Neural progenitor cell (in vitro differentiated cells): ENCODE measurements around the gene TTC27. TPM values are rescaled to one million over a fixed set of nuclear protein-coding genes. Genes with fewer than 3 reads are reported as not detected.
"Not testable (repeated sequence)": the region's sequence is repeated elsewhere in the genome, so short reads cannot be mapped to it uniquely, and the experiment has no call there.

ENCODE experiments used
- DNase-seq: peaks from one replicate; pipeline ENCODE4 v3.0.0-alpha.2; 2016; ENCODE audit warnings: low spot score
- H2AFZ ChIP-seq: fragments of 200-600 bp; sonication (generic); replicated peaks from 2 replicates; pipeline ENCODE4 v1.6.1; 2016; ENCODE audit warnings: antibody characterized with exemption
- H3F3A ChIP-seq: fragments of 200-600 bp; sonication (generic); 2 replicates; pipeline ENCODE4 v1.6.1; 2016; ENCODE audit warnings: antibody characterized with exemption, low read depth
- H3K27ac ChIP-seq: fragments of 200-600 bp; sonication (generic); 2 replicates; pipeline ENCODE4 v1.5.1; 2016; ENCODE audit warnings: mild to moderate bottlenecking
- H3K27me3 ChIP-seq: fragments of 200-600 bp; sonication (generic); 2 replicates; pipeline ENCODE4 v1.6.1; 2016; ENCODE audit warnings: mild to moderate bottlenecking, moderate library complexity
- H3K36me3 ChIP-seq: fragments of 200-600 bp; sonication (generic); 2 replicates; pipeline ENCODE4 v1.5.1; 2016
- H3K4me1 ChIP-seq: fragments of 200-600 bp; sonication (generic); 2 replicates; pipeline ENCODE4 v1.6.1; 2016; ENCODE audit warnings: mixed run types
- H3K4me2 ChIP-seq: fragments of 200-600 bp; sonication (generic); 2 replicates; pipeline ENCODE4 v1.6.1; 2016
- H3K4me3 ChIP-seq: fragments of 200-600 bp; sonication (generic); 2 replicates; pipeline ENCODE4 v1.5.1; 2016
- H3K79me2 ChIP-seq: fragments of 200-600 bp; sonication (generic); 2 replicates; pipeline ENCODE4 v1.6.1; 2016; ENCODE audit warnings: low read depth
- H3K9ac ChIP-seq: fragments of 200-600 bp; sonication (generic); 2 replicates; pipeline ENCODE4 v1.6.1; 2016
- H3K9me3 ChIP-seq: fragments of 200-600 bp; sonication (generic); 2 replicates; pipeline ENCODE4 v1.5.1; 2016; ENCODE audit warnings: low read depth
- H4K20me1 ChIP-seq: fragments of 200-600 bp; sonication (generic); 2 replicates; pipeline ENCODE4 v1.6.1; 2016; ENCODE audit warnings: low read depth
- H3K27ac Mint-ChIP-seq: 3 replicates; pipeline ENCODE4 v1.8.0; 2021; ENCODE audit warnings: mixed read lengths
- H3K27me3 Mint-ChIP-seq: 2 replicates; pipeline ENCODE4 v1.8.0; 2022; ENCODE audit warnings: low read depth, mild to moderate bottlenecking, inconsistent platforms, moderate library complexity, mixed read lengths; ENCODE audit not compliant: insufficient read depth
- H3K36me3 Mint-ChIP-seq: 3 replicates; pipeline ENCODE4 v1.8.0; 2021; ENCODE audit warnings: mixed read lengths
- H3K4me1 Mint-ChIP-seq: 3 replicates; pipeline ENCODE4 v1.8.0; 2021; ENCODE audit warnings: mixed read lengths
- H3K4me3 Mint-ChIP-seq: 3 replicates; pipeline ENCODE4 v1.8.0; 2021; ENCODE audit warnings: mild to moderate bottlenecking, moderate library complexity, mixed read lengths
- H3K9me3 Mint-ChIP-seq: 3 replicates; pipeline ENCODE4 v1.8.0; 2020; ENCODE audit warnings: mixed read lengths
- EZH2 ChIP-seq: fragments of 200-600 bp; sonication (generic); IDR thresholded peaks from 2 replicates; pipeline ENCODE4 v1.6.1; 2017; ENCODE audit warnings: antibody characterized with exemption, mild to moderate bottlenecking, moderate library complexity
- EZH2phosphoT487 ChIP-seq: fragments of 200-600 bp; sonication (generic); IDR thresholded peaks from 2 replicates; pipeline ENCODE4 v1.6.1; 2017; ENCODE audit warnings: antibody characterized with exemption
- total RNA-seq: library from RNA; depleted of rRNA; stranded (reverse); fragments of >200 nt; gene quantifications from 2 replicates; pipeline ENCODE4 v1.2.3, GENCODE V29; 2015; ENCODE audit warnings: low replicate concordance
- TF ChIP-seq, protein P1 (sequence below): fragments of 200-600 bp; sonication (generic); IDR thresholded peaks from 2 replicates; pipeline ENCODE4 v1.5.1; 2017; ENCODE audit warnings: antibody characterized with exemption, mild to moderate bottlenecking

Gene TTC27
- total RNA-seq, 1 donor from 2014 or later: 32.5 TPM

DNA sequence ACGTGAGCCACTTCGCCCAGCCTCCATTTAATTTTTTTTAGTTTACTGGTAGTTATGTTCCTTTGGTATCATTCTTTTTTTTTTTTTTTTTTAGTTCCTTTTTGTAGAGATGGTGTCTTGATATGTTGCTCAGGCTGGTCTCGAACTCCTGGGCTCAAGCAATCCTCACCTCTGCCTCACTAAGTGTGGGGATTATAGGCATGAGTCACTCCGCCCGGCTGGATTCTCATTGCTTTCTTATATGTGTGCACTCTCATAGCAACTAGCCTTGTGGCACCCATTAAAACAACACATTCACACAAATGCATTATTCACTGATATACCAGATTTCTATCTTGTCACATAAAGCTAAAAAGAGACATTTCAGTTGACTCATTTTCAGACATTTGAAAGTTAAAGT, 4.2 kb downstream of the TTC27 start:
- Mint-ChIP-seq H3K27ac (no peak overlapping the region), H3K27me3 (peaks cover 11% of the 10 kb centered on the region)

DNA sequence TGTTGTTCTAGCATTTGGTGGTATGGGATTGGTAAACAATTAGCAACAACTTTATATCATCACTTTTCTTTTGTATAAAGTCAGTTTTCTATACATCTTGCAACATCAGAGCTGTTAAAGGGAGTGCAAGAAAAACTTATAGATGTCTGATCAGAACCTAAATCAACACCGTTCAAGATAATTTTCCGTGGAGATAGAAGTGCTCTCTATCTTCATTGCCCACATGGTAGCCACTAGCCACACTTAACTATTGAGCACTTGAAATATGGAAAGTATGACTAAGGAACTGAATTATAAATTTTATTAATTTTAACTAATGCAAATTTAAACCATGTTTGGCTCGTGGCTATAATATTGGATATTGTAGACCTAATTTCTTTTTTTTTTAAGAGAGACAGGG, 5.2 kb downstream of the TTC27 start:
- no peak for TF ChIP-seq EZH2phosphoT487
- no peak for TF ChIP-seq EZH2
- TF ChIP-seq, protein P1, sequence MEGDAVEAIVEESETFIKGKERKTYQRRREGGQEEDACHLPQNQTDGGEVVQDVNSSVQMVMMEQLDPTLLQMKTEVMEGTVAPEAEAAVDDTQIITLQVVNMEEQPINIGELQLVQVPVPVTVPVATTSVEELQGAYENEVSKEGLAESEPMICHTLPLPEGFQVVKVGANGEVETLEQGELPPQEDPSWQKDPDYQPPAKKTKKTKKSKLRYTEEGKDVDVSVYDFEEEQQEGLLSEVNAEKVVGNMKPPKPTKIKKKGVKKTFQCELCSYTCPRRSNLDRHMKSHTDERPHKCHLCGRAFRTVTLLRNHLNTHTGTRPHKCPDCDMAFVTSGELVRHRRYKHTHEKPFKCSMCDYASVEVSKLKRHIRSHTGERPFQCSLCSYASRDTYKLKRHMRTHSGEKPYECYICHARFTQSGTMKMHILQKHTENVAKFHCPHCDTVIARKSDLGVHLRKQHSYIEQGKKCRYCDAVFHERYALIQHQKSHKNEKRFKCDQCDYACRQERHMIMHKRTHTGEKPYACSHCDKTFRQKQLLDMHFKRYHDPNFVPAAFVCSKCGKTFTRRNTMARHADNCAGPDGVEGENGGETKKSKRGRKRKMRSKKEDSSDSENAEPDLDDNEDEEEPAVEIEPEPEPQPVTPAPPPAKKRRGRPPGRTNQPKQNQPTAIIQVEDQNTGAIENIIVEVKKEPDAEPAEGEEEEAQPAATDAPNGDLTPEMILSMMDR: no peak
- no peaks in the 10 kb centered on the region for H4K20me1 ChIP-seq
- no peak overlapping the region for H3K27ac Mint-ChIP-seq
- H3K9me3 ChIP-seq: no peaks in the 10 kb centered on the region
- H3K27me3 ChIP-seq: no peaks in the 10 kb centered on the region
- H3K27me3 Mint-ChIP-seq: peaks cover 4% of the 10 kb centered on the region
- no peaks in the 10 kb centered on the region for H3K4me1 ChIP-seq
- no peak for DNase-seq
- no peak overlapping the region for H3K4me2 ChIP-seq
- no peak overlapping the region for H3K9ac ChIP-seq
- no peak overlapping the region for H3K4me3 Mint-ChIP-seq
- H2AFZ ChIP-seq: no peak overlapping the region
- no peaks in the 10 kb centered on the region for H3K9me3 Mint-ChIP-seq
- H3K36me3 Mint-ChIP-seq: peaks cover 1% of the 10 kb centered on the region
- H3F3A ChIP-seq: no peaks in the 10 kb centered on the region
- no peak overlapping the region for H3K27ac ChIP-seq
- peaks cover 8% of the 10 kb centered on the region for H3K79me2 ChIP-seq
- no peak overlapping the region for H3K4me3 ChIP-seq
- peaks cover 2% of the 10 kb centered on the region for H3K4me1 Mint-ChIP-seq
- no peaks in the 10 kb centered on the region for H3K36me3 ChIP-seq

More for the DNA sequence above, 4.2 kb downstream of the TTC27 start:
- peaks cover 8% of the 10 kb centered on the region for H3K79me2 ChIP-seq
- H3F3A ChIP-seq: peaks cover 6% of the 10 kb centered on the region
- DNase-seq: no peak
- TF ChIP-seq EZH2 (no peak), EZH2phosphoT487 (no peak)
- TF ChIP-seq, protein P1: no peak
- no peaks in the 10 kb centered on the region for H3K27me3 ChIP-seq
- Mint-ChIP-seq H3K4me1 (peaks cover 9% of the 10 kb centered on the region), H3K36me3 (peaks cover 1% of the 10 kb centered on the region), H3K9me3 (no peaks in the 10 kb centered on the region), H3K4me3 (no peak overlapping the region)
- no peak overlapping the region for H3K9ac ChIP-seq
- H3K9me3 ChIP-seq: no peaks in the 10 kb centered on the region
- H3K4me3 ChIP-seq: no peak overlapping the region
- no peak overlapping the region for H2AFZ ChIP-seq
- H3K27ac ChIP-seq: no peak overlapping the region
- no peaks in the 10 kb centered on the region for H3K36me3 ChIP-seq
- H3K4me2 ChIP-seq: no peak overlapping the region
- no peaks in the 10 kb centered on the region for H3K4me1 ChIP-seq
- H4K20me1 ChIP-seq: no peaks in the 10 kb centered on the region

DNA sequence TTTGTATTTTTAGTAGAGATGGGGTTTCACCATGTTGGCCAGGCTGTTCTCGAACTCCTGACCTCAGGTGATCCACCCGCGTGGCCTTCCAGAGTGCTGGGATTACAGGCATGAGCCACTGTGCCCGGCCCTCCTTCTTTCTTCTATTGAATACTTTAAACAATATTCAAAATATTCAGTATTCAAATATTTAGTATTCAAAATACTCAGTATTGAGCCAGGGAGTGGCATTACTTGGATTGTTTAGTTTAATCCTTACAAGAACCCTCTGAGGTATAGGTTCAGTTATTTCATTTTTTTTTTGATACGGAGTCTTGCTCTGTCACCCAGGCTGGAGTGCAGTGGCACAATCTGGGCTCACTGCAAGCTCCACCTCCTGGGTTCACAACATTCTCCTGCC, 10.7 kb downstream of the TTC27 start:
- not testable (repeated sequence) for H3K4me1 ChIP-seq, H3K9me3 Mint-ChIP-seq, H2AFZ ChIP-seq, H3K36me3 Mint-ChIP-seq, H4K20me1 ChIP-seq, H3K36me3 ChIP-seq, H3K79me2 ChIP-seq, H3K4me1 Mint-ChIP-seq, DNase-seq, H3K4me3 ChIP-seq, H3K27me3 ChIP-seq, H3K27ac ChIP-seq, H3K27ac Mint-ChIP-seq, H3K9ac ChIP-seq, H3K27me3 Mint-ChIP-seq, H3K4me3 Mint-ChIP-seq, H3K4me2 ChIP-seq, H3K9me3 ChIP-seq, H3F3A ChIP-seq

DNA sequence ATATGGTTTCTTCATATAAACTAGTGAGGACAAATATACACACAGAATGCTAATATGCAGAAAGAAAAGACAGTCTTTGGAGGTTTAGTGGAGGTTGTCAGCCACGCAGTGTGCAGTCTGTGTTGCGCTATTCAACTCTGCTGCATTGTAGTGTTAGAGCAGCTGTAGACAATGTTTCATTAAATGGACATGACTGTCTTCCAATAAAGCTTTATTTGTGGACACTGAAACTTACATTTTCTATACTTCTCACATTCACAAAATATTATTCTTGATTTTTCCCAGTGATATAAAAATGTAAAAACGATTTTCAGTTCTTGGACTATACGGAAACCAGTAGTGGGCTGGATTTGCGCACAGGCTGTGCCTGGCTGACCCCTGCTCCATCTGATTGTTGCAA, 13.3 kb downstream of the TTC27 start:
- H2AFZ ChIP-seq: no peak overlapping the region
- no peak overlapping the region for H3K9ac ChIP-seq
- Mint-ChIP-seq H3K27me3 (no peaks in the 10 kb centered on the region), H3K27ac (no peak overlapping the region), H3K36me3 (no peaks in the 10 kb centered on the region), H3K4me1 (no peaks in the 10 kb centered on the region), H3K9me3 (no peaks in the 10 kb centered on the region), H3K4me3 (no peak overlapping the region)
- H3K4me2 ChIP-seq: no peak overlapping the region
- no peaks in the 10 kb centered on the region for H3F3A ChIP-seq
- H3K27ac ChIP-seq: no peak overlapping the region
- no peak for DNase-seq
- H3K27me3 ChIP-seq: no peaks in the 10 kb centered on the region
- H3K79me2 ChIP-seq: no peaks in the 10 kb centered on the region
- TF ChIP-seq, protein P1: no peak
- no peak for TF ChIP-seq EZH2
- TF ChIP-seq EZH2phosphoT487: no peak
- no peaks in the 10 kb centered on the region for H3K36me3 ChIP-seq
- H3K4me1 ChIP-seq: no peaks in the 10 kb centered on the region
- no peaks in the 10 kb centered on the region for H3K9me3 ChIP-seq
- no peaks in the 10 kb centered on the region for H4K20me1 ChIP-seq
- no peak overlapping the region for H3K4me3 ChIP-seq
